Endothelial cell of umbilical vein (primary cell): Measurements from ENCODE around the gene ADM2.

ENCODE experiments used
- CTCF ChIP-seq, 2 donors: IDR thresholded peaks; 1 replicate in 1 of 2; 2 replicates in 1 of 2; pipeline ENCODE4 v1.5.1; 2011; ENCODE audit warnings: low read length in 2 of 2, mild to moderate bottlenecking in 2 of 2, moderate library complexity in 2 of 2, control low read depth in 1 of 2, inconsistent platforms in 1 of 2, low read depth in 1 of 2; ENCODE audit not compliant: insufficient read depth in 1 of 2; ENCODE audit errors: extremely low read depth in 1 of 2
- EZH2 ChIP-seq: IDR thresholded peaks from 2 replicates; pipeline ENCODE4 v1.6.1; 2012; ENCODE audit warnings: borderline replicate concordance, low read depth, mild to moderate bottlenecking, moderate library complexity, low read length, inconsistent platforms; ENCODE audit not compliant: severe bottlenecking
- MAX ChIP-seq: IDR thresholded peaks from 2 replicates; pipeline ENCODE4 v1.6.1; 2011; ENCODE audit not compliant: insufficient read depth, insufficient read length
- MYC ChIP-seq: IDR thresholded peaks from one replicate; pipeline ENCODE4 v1.6.1; 2011; ENCODE audit warnings: mild to moderate bottlenecking, low read depth, low read length
- POLR2A ChIP-seq: IDR thresholded peaks from 2 replicates; pipeline ENCODE4 v1.6.1; 2012; ENCODE audit warnings: low read depth, mild to moderate bottlenecking, control low read depth, low read length
- POLR2AphosphoS5 ChIP-seq: IDR thresholded peaks from 2 replicates; pipeline ENCODE4 v1.6.1; 2012; ENCODE audit warnings: low read depth, mild to moderate bottlenecking, control low read depth, low read length, moderate library complexity; ENCODE audit not compliant: insufficient read depth

- TF ChIP-seq CTCF (IDR thresholded peaks at IDR 0.05; ENCODE audit: extremely low read depth in 1 of 2, insufficient read depth in 1 of 2, low read depth in 1 of 2, low read length in 2 of 2) (no peak), POLR2A (no peak), EZH2 (no peak), POLR2AphosphoS5 (no peak), MYC (no peak), MAX (no peak)
Observed at GRCh38 chr22:50443197-50443596, 38.1 kb upstream of the ADM2 start.
